CD1c-positive myeloid dendritic cell (primary cell): Measurements from ENCODE around the gene PPP6R1.

ENCODE experiments used
- DNase-seq: peaks from one replicate; pipeline ENCODE4 v3.0.0-alpha.2; 2016; ENCODE audit errors: extremely low spot score

Gene PPP6R1

GRCh38 chr19:55258828-55259539 lies at the start of gene PPP6R1:
TSS of gene PPP6R1 (minus strand) at chr19:55259017. CDS start at chr19:55247103, 11,914 bp downstream.
- DNase-seq = peak; percentile 97

- DNase-seq = no peak
Observed at GRCh38 chr19:55308281-55308680, 49.5 kb upstream of the PPP6R1 start.

GRCh38 chr19:55306712-55307111 lies 47.9 kb upstream of the PPP6R1 start:
- DNase-seq = no peak

- DNase-seq = no peak
Observed at GRCh38 chr19:55305983-55306562, 47.3 kb upstream of the PPP6R1 start.

- DNase-seq = peak; percentile 58
Observed at GRCh38 chr19:55305491-55305890, 46.7 kb upstream of the PPP6R1 start.

- no peak for DNase-seq
Observed at GRCh38 chr19:55304980-55305379, 46.2 kb upstream of the PPP6R1 start.

- DNase-seq = peak; percentile 24
Observed at GRCh38 chr19:55304279-55304978, 45.6 kb upstream of the PPP6R1 start.

GRCh38 chr19:55303477-55303876 lies 44.7 kb upstream of the PPP6R1 start:
- no peak for DNase-seq

- DNase-seq = no peak
Observed at GRCh38 chr19:55302318-55302703, 43.5 kb upstream of the PPP6R1 start.

GRCh38 chr19:55301459-55302317 lies 42.9 kb upstream of the PPP6R1 start:
- peak; percentile 96 for DNase-seq

GRCh38 chr19:55300886-55301458 lies 42.2 kb upstream of the PPP6R1 start:
- no peak for DNase-seq

GRCh38 chr19:55299991-55300390 lies 41.2 kb upstream of the PPP6R1 start:
- DNase-seq = no peak

GRCh38 chr19:55297267-55297666 lies 38.5 kb upstream of the PPP6R1 start:
- no peak for DNase-seq

- no peak for DNase-seq
Observed at GRCh38 chr19:55289117-55289796, 30.4 kb upstream of the PPP6R1 start.

GRCh38 chr19:55287361-55288079 lies 28.7 kb upstream of the PPP6R1 start:
- no peak for DNase-seq

- no peak for DNase-seq
Observed at GRCh38 chr19:55285229-55285890, 26.5 kb upstream of the PPP6R1 start.

GRCh38 chr19:55284405-55285058 lies 25.7 kb upstream of the PPP6R1 start:
- no peak for DNase-seq

- DNase-seq = no peak
Observed at GRCh38 chr19:55283548-55284377, 24.9 kb upstream of the PPP6R1 start, which contains the start of gene BRSK1. TSS of gene BRSK1 (plus strand) at chr19:55283997. CDS start at chr19:55284443, 446 bp downstream.
